Heart left ventricle (tissue), 13 donors: ENCODE data around the gene SCN11A.

Source experiments
- CTCF ChIP-seq, 12 donors: fragments of 200-600 bp; sonication (generic) in 4 of 12; IDR thresholded peaks; one replicate each; pipeline versions ENCODE4 v1.5.0 to v1.8.0; 2018 to 2022; ENCODE audit warnings: antibody characterized with exemption in 12 of 12, mild to moderate bottlenecking in 5 of 12
- POLR2A ChIP-seq, 2 donors: fragments of 450-650 bp; IDR thresholded peaks; one replicate each; pipeline ENCODE4 v1.6.1; 2017; ENCODE audit warnings: antibody characterized with exemption in 2 of 2, mild to moderate bottlenecking in 2 of 2, moderate library complexity in 2 of 2
- donor health status: ischemic (EF 13 %, LVEDD 7.1; RV severe dilation, severe dysfunction).
- donor health status: DM: no; HTN: yes; CAD: no.
- donor health status: DM: no; HTN: no; CAD: no.
- donor health status: ischemic (EF 25% LVEDD 6.9; RV normal size, moderate dysfunction).
- donor health status: ischemic (EF 25% LVEDD 5.7; RV mildly dilated, moderate dysfunction).
- donor health status: ischemic (EF 35%, LVEDD 5.7; RV mildly dilated, moderate dysfunction).
- donor health status: nonischemic (EF 11% LVEDD 7.7; RV severe dilation, severe dysfunction).
- donor health status: DM: yes; HTN: yes; CAD: no.
- donor health status: PGD.
- donor health status: ischemic (EF 29% LVEDD 5.4; RV normal size, mild dysfunction).
- donor health status: nonischemic (EF 23%, LVEDD 6.1; RV moderate dilation, normal function).

- TF ChIP-seq CTCF (IDR thresholded peaks at IDR 0.05) (no peak), POLR2A (IDR thresholded peaks at IDR 0.05) (no peak)
Observed at GRCh38 chr3:39019299-39019698, 32.4 kb downstream of the SCN11A start.
